Amniotic epithelial cell (primary cell): ENCODE measurements around the gene CYP27B1.
A peak's percentile ranks its signal among the peaks of the same experiment; 100 is the strongest.

ENCODE experiments used
- DNase-seq: peaks from one replicate; pipeline ENCODE4 v3.0.0-alpha.2; 2010; ENCODE audit warnings: low read depth

CYP27B1 gene

GRCh38 chr12:57765698-57766463 lies 997 bp downstream of the CYP27B1 start:
- DNase-seq: no peak

DNA sequence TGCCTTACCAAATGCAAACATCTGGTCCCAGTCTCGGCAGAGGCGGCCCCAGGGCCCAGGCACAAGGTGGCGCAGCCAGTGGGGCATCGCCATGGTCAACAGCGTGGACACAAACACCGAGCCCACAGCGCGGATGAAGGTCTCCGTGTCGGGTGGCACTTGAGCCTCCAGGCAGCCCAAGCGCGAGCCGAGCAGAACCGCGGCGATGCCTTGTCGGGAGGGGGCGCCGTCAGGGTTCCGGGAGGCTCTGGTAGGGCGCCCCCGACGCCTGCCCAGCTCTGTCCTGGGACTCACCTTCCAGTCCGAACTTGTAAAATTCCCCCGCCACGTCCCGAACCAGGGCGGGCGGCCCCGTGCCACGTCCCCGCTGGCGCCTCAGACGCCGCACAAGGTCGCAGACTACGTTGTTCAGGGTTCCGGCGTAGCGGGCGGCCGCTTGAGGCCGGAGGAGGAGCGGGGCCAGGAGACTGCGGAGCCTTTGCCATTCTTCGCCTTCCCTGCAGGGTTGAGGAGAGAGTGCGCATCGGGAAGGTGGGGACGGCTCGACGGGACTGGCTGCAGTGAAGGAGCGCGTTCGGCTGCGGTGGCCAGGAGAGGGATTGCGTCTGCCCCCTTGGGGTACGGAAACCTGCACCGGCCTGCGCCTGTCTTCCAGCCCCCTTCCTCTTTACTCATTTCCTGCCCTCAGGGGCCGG lies 1.7 kb downstream of the CYP27B1 start:
- peak; percentile 16 for DNase-seq

GRCh38 chr12:57764662-57765002 lies 2.2 kb downstream of the CYP27B1 start:
- DNase-seq: no peak

DNA sequence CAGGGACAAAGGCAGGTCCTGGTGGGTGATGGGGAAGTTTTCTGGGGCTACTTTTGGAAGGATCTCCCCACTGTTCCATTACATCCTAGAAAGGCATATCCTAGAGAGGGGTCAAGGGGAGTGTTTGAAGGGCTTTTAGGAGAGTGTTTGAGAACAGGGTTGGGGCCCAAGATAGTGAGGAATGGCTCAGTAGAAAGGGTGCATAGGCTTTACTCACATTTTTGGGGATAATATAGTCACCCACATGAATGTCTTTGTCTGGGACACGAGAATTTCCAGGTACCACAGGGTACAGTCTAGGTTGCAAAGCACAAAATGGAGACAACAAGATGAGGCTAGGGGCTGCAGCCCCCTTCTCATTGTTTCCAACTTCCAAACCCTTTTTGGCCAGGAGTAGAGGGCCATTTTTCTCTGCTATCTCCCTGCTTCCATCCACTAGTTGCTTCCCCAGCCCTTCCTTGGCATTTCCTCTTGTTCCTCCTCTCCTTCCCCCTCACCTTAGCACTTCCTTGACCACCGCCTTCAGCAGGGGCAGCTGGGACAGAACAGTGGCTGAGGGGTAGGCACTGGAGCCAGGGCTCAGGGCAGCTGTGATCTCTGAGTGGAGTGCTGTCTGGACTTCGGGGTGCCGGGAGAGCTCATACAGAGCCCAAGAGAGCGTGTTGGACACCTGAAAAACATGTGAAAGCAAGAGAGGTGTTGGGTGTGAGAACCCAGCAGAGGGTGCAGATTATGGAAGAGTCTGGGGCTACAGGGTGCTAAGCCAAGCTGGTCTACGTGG lies 2.8 kb downstream of the CYP27B1 start:
- no peak for DNase-seq

DNA sequence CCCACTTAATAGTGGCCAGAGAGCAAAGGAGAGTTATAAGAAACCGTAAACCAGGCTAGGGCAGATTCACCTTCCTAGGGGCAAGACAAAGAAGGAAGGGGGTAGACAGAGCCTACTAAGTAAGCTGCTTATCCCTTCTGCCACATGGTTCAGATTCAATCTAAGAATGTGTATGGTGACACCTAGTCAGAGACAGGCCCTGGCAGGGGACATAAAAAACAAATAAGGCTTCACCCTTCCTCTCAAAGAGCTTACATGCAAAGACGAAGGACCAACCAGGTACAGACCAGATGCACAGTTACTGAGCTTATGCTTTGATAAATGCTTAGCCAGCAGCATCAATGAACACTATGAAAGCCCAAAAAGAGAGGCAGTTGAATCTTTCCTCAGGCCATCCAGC lies 4.4 kb downstream of the CYP27B1 start:
- no peak for DNase-seq

DNA sequence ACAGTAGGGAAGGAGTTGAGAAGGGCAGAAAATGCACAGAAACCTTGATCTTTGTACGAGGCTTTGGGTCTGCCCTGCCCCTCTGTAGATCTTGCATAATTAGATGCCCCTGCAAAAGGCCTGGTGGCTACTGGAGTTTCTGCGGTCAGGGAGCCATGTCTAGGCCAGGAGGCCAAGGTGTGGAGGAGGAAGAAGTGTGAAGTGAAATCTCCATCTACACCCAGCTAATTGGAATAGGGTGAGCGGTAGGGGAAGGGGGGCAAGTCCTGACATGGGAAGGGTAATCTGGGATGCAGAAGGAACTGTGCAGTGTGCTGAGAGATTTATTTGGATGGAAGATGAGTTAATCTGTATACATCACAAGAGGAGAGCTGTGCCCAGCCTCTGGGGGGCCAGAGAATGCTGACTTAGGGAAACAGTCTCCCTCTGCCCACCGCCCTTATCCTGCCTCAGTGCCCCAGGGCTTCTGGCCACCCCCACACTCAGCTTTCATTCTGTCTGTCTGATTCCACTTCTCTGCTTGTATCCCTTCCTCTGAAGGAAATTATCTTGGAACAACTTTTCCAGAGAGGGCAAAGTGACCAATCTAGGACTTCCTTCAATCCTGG lies 5.4 kb downstream of the CYP27B1 start:
- DNase-seq: no peak

GRCh38 chr12:57760347-57760982 lies 6.4 kb downstream of the CYP27B1 start:
- no peak for DNase-seq

DNA sequence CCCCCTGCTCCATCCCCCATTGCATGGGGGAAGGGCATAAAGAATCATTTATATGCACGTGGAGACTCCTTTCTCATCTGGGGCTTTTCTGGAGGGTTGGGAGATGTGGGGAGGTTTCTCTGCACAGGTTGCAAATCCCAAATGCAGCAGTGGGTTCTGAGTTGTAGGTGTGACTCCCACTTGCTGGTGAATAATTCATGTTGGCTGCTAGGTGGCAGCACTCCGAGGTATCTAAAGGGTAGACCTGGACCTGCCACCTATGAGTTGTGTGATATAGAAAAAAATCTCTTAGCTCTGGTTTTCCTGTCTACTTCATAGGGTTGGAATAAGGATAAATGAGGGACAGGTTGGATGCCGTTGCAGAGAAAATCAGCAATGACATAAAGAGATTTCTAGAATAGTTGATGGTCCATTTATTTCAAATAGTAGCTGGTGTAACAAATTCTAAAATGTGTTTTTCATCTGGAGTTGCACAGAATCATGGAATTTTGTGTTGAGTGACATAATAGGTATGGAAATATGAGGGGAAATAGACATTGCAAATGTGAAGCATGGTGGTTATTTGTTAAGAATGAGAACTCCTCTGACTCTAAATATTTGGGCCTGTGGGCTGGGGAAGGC lies 7.4 kb downstream of the CYP27B1 start:
- DNase-seq: no peak

DNA sequence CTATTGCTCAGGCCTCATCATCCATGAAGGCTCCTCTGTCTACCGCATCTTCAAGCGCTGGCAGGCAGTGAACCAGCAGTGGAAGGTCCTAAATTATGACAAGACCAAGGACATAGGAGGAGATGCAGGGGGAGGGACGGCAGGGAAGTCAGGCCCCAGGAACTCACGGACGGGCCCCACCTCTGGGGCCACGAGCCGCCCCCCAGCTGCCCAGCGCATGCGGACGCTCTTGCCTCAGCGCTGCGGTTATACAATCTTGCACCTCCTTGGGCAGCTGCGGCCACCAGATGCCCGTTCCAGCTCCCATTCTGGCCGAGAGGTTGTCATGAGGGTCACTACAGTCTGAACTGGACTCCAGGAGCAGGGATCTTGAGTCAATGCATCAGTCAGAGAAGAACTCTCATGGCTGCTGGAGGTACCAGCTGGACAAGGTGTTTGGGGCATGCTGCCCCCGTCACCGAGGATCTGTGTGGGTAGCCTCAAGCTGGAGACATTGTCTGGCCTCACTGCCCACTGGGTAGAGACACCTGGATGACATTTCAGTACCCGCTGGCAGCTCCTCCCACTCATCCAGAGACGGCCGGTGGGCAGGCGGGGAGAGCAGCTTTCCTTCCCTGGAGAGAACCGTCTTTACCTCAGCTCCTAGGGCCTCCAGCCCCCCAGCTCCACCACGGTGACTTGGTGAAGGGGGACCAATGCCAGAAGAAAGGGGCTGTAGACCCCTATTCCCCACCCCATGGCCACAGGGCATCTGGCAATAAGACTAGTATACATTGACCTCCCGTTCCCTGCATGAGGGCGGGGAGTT lies 8.1 kb downstream of the CYP27B1 start:
- no peak for DNase-seq

GRCh38 chr12:57757771-57758170 lies 9.1 kb downstream of the CYP27B1 start:
- DNase-seq: no peak

DNA sequence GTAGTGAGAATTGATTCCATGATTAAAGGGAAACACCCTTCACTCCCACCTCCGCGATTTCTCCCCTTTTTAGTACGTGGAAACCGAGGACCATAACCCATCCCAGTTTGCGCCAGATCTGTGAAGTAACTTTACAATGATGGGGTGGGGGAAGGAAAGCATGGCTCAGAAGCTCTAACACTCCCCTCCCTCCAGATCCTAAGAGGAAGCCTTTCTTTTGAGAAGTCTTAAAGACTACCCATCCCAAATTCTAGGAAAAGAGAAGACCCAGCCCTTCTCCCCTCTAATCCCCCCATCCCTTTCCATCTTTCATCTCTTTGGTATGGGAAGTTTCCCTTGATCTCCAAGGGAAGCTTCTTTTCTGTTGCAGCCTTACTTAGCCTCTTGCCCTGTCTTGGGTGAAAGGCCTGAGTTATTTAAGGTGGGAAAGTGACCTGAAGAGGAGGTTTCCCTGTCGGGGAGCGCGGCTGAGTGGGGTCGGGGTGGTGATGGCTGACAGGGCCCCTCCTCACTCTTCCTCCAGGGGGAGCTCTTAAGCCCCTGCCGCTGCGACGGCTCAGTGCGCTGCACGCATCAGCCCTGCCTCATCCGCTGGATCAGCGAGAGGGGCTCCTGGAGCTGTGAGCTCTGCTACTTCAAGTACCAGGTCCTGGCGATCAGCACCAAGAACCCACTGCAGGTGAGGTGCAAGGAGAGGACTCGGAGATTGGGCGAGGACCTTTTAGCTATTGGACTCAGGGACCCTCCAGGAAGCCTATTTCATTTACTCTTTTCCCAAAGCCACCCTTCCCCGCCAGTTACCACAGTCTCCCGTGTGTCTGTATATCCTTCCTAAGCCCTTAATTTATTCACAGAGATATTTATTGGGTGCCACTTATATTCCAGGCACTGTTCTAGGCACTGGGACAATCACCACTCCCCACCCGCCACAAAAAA lies 10.2 kb downstream of the CYP27B1 start:
- DNase-seq: peak; percentile 21

DNA sequence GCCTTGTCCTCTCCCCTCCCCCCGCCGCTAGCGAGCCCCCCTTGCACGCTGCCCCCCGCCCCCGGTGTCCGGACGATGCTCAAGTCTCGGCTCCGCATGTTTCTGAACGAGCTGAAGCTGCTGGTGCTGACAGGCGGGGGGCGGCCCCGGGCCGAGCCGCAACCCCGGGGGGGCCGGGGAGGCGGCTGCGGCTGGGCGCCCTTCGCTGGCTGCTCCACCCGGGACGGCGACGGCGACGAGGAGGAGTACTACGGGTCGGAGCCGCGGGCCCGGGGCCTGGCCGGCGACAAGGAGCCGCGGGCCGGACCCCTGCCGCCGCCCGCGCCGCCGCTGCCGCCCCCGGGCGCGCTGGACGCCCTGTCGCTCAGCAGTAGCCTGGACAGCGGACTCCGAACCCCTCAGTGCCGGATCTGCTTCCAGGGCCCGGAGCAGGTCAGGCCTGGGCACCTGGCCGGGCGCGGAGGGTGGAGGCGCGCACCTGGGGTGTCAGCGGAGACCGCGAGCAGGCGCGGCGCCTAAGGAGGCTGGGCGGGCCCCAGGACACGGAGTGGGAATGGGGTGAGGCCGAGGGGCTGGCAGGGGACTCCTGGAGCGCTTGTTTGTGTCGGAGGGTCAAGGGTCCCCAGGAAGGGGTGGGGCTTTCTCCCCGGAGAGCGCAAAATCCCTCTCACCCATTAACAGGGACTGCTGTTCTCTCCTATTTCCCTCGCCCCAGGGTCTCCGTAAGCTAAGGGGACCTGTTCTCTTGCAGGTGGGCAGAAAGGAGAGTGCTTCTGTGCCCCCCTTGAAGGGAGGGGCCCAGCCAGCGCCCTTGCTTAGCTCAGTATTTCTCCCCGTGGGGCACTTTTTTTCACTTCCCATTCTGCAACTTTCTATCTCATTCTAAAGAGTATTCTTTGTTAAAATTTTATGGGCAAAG lies 11.2 kb downstream of the CYP27B1 start:
- DNase-seq: no peak

- DNase-seq: no peak
Measured at GRCh38 chr12:57755194-57755453, 11.8 kb downstream of the CYP27B1 start.

GRCh38 chr12:57754411-57755193 lies 12.3 kb downstream of the CYP27B1 start, which contains the start of gene MARCHF9:
TSS of gene MARCHF9 (plus strand) at chr12:57755103. CDS start at chr12:57755529, 426 bp downstream.
- DNase-seq: no peak

GRCh38 chr12:57753756-57754337 lies 13.0 kb downstream of the CYP27B1 start:
- DNase-seq: no peak

DNA sequence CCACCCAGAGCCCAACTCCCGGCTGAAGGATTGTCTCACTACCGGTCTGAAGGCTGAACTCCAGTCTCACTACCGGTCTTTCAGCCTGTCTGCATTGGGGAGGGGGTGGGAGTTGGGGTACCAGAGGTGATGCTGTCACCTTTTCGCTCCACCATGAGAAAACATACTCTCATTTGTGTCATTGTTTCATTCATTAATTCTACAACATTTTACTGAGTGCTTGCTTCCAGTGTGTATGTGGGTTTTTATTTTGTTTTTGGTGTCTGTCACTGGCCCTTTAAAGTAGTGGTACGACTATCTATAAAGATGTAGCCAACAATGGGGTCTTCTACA lies 14.2 kb downstream of the CYP27B1 start:
- no peak for DNase-seq

DNA sequence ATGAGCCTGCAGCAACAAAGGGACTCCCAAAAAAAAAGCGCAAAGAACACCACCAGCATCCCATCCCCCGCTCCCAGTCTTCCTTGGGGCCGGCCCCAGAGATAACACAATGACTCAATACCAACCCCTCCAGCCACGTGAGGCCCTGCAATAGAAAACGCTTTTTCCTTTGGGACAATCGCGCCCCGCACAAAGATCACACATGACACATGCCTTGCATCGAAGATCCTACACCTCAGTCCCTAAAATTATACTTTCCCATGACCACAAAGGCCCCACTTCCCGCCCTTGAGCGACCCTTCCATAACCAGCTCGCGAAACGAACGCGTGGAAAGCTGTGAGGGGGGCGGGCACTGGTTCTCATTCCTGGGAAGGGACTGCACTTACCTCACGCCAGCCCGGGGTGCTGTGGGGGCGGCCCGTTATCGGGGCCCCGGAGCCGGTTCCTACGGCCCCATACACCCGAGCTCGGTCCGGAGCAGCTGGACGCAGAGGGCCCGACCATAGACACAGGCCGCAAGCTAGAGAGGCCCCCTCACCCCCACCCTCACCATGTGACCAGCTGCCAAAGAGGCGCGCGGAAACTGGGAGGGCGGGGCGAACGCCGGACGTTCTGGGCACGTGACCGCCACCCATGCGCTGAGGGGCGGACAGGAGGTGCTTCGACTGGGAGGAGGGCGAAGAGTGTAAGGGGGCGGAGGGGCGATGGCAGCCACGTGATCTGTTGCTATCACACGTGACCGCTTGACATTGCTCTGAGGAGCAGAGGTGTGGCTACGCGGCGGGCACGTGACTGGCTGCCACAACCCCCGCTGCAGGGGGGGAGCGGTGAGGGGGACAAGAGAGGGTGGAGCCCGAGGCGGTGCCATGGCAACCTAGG lies 14.8 kb downstream of the CYP27B1 start, which contains the start of gene CDK4:
Gene CDK4, minus strand, starts transcription at position 523 of the 880 bp plus-strand sequence. CDS start 593 bp downstream, outside the sequence.
- DNase-seq: peak; percentile 100
